Upper lobe of left lung (tissue), 4 donors: Measurements from ENCODE around the gene PVALEF.

Experiments
- EP300 ChIP-seq, 4 donors: sonication (generic); formaldehyde crosslinking; IDR thresholded peaks; one replicate each; pipeline ENCODE4 v1.5.1; 2017; ENCODE audit warnings: antibody characterized with exemption in 4 of 4, control low read depth in 2 of 4
- POLR2A ChIP-seq, 4 donors: fragments of 450-650 bp; IDR thresholded peaks; one replicate each; pipeline ENCODE4 v1.5.1; 2016 to 2017; ENCODE audit warnings: antibody characterized with exemption in 4 of 4, mild to moderate bottlenecking in 2 of 4
- POLR2AphosphoS5 ChIP-seq, 2 donors: sonication (generic); formaldehyde crosslinking; IDR thresholded peaks; one replicate each; pipeline ENCODE4 v1.5.1; 2017; ENCODE audit warnings: antibody characterized with exemption in 2 of 2
- TF ChIP-seq, protein P1 (sequence below), 6 experiments: fragments of 450-650 bp in 4 of 6; fragments of 200-600 bp in 2 of 6; sonication (generic) in 2 of 6; IDR thresholded peaks; one replicate each; pipeline ENCODE4 v1.5.1; 2016 to 2019; ENCODE audit warnings: antibody characterized with exemption in 6 of 6

DNA sequence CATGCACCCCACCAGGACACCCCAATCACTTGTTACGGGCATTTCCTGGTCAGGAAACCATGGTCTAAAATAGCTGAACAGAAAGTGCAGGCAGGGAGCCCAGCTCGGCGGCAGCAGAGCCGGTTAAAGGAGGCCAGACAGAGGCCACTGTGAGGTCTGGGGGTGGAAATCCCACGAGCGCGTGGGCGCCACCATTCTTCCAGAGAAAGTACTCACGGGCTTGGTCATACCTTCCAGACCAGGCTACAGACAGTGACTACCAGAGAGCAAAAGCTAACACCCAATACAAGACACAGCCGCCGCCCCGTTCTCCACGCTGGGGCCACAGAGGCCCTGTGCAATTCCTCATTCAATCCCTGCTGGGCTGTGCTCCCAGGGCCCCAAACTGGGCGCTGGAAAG lies 45.6 kb downstream of the PVALEF start:
- TF ChIP-seq EP300 (IDR thresholded peaks at IDR 0.05) (no peak), POLR2A (IDR thresholded peaks at IDR 0.05) (no peak), POLR2AphosphoS5 (IDR thresholded peaks at IDR 0.05) (no peak)
- TF ChIP-seq, protein P1, sequence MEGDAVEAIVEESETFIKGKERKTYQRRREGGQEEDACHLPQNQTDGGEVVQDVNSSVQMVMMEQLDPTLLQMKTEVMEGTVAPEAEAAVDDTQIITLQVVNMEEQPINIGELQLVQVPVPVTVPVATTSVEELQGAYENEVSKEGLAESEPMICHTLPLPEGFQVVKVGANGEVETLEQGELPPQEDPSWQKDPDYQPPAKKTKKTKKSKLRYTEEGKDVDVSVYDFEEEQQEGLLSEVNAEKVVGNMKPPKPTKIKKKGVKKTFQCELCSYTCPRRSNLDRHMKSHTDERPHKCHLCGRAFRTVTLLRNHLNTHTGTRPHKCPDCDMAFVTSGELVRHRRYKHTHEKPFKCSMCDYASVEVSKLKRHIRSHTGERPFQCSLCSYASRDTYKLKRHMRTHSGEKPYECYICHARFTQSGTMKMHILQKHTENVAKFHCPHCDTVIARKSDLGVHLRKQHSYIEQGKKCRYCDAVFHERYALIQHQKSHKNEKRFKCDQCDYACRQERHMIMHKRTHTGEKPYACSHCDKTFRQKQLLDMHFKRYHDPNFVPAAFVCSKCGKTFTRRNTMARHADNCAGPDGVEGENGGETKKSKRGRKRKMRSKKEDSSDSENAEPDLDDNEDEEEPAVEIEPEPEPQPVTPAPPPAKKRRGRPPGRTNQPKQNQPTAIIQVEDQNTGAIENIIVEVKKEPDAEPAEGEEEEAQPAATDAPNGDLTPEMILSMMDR (IDR thresholded peaks at IDR 0.05), result no peak
